ENCODE data around the gene ENTPD2. TPM values are rescaled to one million over a fixed set of nuclear protein-coding genes. Genes with fewer than 3 reads are reported as not detected.

ENTPD2 gene
- total RNA-seq, 2 experiments from 2014 or later: 0.16 TPM; not detected in 1

- no peak overlapping the region for H3K4me2 ChIP-seq (ENCODE audit: low read length)
- POLR2A ChIA-PET: no interaction called here
- no peak for DNase-seq (ENCODE audit: low spot score)
These were observed 18.4 kb downstream of the ENTPD2 start for GRCh38 chr9:137035507-137035834.

GRCh38 chr9:137034709-137035506 is 19.0 kb downstream of the ENTPD2 start:
- Histone ChIP-seq H3K36me3 (ENCODE audit: insufficient read depth, low read length) (no peaks in the 10 kb centered on the region), H4K20me1 (ENCODE audit: insufficient read depth, low read length) (no peaks in the 10 kb centered on the region), H3K9me3 (ENCODE audit: low read length) (no peaks in the 10 kb centered on the region), H2AFZ (ENCODE audit: low read length) (no peak overlapping the region), H3K4me1 (ENCODE audit: insufficient read depth, low read length, poor library complexity, severe bottlenecking) (peaks cover 30% of the 10 kb centered on the region), H3K4me3 (ENCODE audit: low read depth, low read length, poor library complexity, severe bottlenecking) (no peak overlapping the region), H3K9me2 (ENCODE audit: insufficient read depth, low read length) (no peaks in the 10 kb centered on the region), H3K4me2 (ENCODE audit: low read length) (peak overlapping the region; percentile 36), H3K27ac (ENCODE audit: low read depth, low read length, poor library complexity, severe bottlenecking) (no peak overlapping the region), H3K79me2 (ENCODE audit: insufficient read depth, low read depth, low read length) (no peaks in the 10 kb centered on the region)
- BruUV-seq (replicated peaks): no TSS peak
- peak; percentile 90 for DNase-seq (ENCODE audit: low spot score)
- intact Hi-C loops (cut with micrococcal nuclease; ENCODE audit: unreplicated experiment): loop anchor here (1.0 kb wide), 1 partner anchor 248 kb away; no protein-coding TSS in a partner anchor
- CTCF ChIA-PET (ENCODE audit: unreplicated experiment): interaction anchor here (0.6 to 1.5 kb wide), 9 partner anchors 9 to 342 kb away, joined by 3 to 8 read pairs (median 3); partner anchors contain the start of gene FBXW5
- TF ChIP-seq EZH2phosphoT487 (IDR thresholded peaks at IDR 0.05; ENCODE audit: borderline replicate concordance, low read depth, low read length) (no peak), CTCF (conservative IDR thresholded peaks at IDR 0.05; ENCODE audit: low read length) (peak; percentile 88)
- POLR2A ChIA-PET: interaction anchor here (0.6 to 0.9 kb wide), 2 partner anchors 59 to 87 kb away, joined by 3 read pairs; no protein-coding TSS in a partner anchor

More at GRCh38 chr9:137035507-137035834, 18.4 kb downstream of the ENTPD2 start:
- Histone ChIP-seq H3K9me3 (ENCODE audit: low read length) (no peaks in the 10 kb centered on the region), H3K36me3 (ENCODE audit: insufficient read depth, low read length) (no peaks in the 10 kb centered on the region), H3K4me1 (ENCODE audit: insufficient read depth, low read length, poor library complexity, severe bottlenecking) (peaks cover 26% of the 10 kb centered on the region), H3K4me3 (ENCODE audit: low read depth, low read length, poor library complexity, severe bottlenecking) (no peak overlapping the region), H2AFZ (ENCODE audit: low read length) (no peak overlapping the region), H3K9me2 (ENCODE audit: insufficient read depth, low read length) (no peaks in the 10 kb centered on the region), H4K20me1 (ENCODE audit: insufficient read depth, low read length) (no peaks in the 10 kb centered on the region), H3K79me2 (ENCODE audit: insufficient read depth, low read depth, low read length) (no peaks in the 10 kb centered on the region), H3K27ac (ENCODE audit: low read depth, low read length, poor library complexity, severe bottlenecking) (no peak overlapping the region)
- intact Hi-C loops (cut with micrococcal nuclease; ENCODE audit: unreplicated experiment): loop anchor here (1.0 kb wide), 1 partner anchor 248 kb away; no protein-coding TSS in a partner anchor
- CTCF ChIA-PET (ENCODE audit: unreplicated experiment): interaction anchor here (0.6 to 1.5 kb wide), 8 partner anchors 8 to 342 kb away, joined by 3 to 8 read pairs (median 3); partner anchors contain the start of gene FBXW5
- TF ChIP-seq CTCF (conservative IDR thresholded peaks at IDR 0.05; ENCODE audit: low read length) (peak; percentile 60), EZH2phosphoT487 (IDR thresholded peaks at IDR 0.05; ENCODE audit: borderline replicate concordance, low read depth, low read length) (no peak)
- BruUV-seq (replicated peaks): no TSS peak

All from OCI-LY7 (cell line).